Dedifferentiated amniotic fluid mesenchymal stem cell (primary cell): ENCODE results near the gene ANKDD1A.

Source experiments
- DNase-seq: peaks from one replicate; pipeline ENCODE4 v3.0.0-alpha.2; 2016; ENCODE audit errors: extremely low spot score

ANKDD1A gene

GRCh38 chr15:64961013-64961412, 49.3 kb downstream of the ANKDD1A start:
- no peak for DNase-seq

GRCh38 chr15:64969401-64969800, 57.7 kb downstream of the ANKDD1A start:
- no peak for DNase-seq

GRCh38 chr15:64970698-64971097, 59.0 kb downstream of the ANKDD1A start:
- DNase-seq: no peak

- DNase-seq: peak; percentile 37
Observed at GRCh38 chr15:64975390-64975789, 63.7 kb downstream of the ANKDD1A start.

GRCh38 chr15:64979252-64979710, 67.6 kb downstream of the ANKDD1A start:
- DNase-seq: no peak

GRCh38 chr15:64981812-64982431, 70.2 kb downstream of the ANKDD1A start:
- no peak for DNase-seq

GRCh38 chr15:64982472-64982871, 70.8 kb downstream of the ANKDD1A start:
- no peak for DNase-seq

GRCh38 chr15:64985366-64986033, 73.8 kb downstream of the ANKDD1A start:
- DNase-seq: no peak

GRCh38 chr15:64987136-64987535, 75.4 kb downstream of the ANKDD1A start:
- DNase-seq: no peak

GRCh38 chr15:64989416-64990167, 77.9 kb downstream of the ANKDD1A start, which contains the start of gene SPG21:
Gene SPG21, minus strand, starts transcription at chr15:64989914. Its CDS starts 6,345 bp downstream, at chr15:64983569.
- peak; percentile 81 for DNase-seq

GRCh38 chr15:64990168-64990470, 78.4 kb downstream of the ANKDD1A start:
- no peak for DNase-seq

- DNase-seq: no peak
Observed at GRCh38 chr15:64991536-64992135, 79.9 kb downstream of the ANKDD1A start.

- DNase-seq: no peak
Observed at GRCh38 chr15:64993290-64993689, 81.6 kb downstream of the ANKDD1A start.

GRCh38 chr15:64997066-64997465, 85.4 kb downstream of the ANKDD1A start:
- no peak for DNase-seq

GRCh38 chr15:64997745-64998375, 86.2 kb downstream of the ANKDD1A start:
- no peak for DNase-seq

GRCh38 chr15:65004993-65005392, 93.3 kb downstream of the ANKDD1A start:
- DNase-seq: no peak

- no peak for DNase-seq
Observed at GRCh38 chr15:65006876-65007275, 95.2 kb downstream of the ANKDD1A start.
